Sigmoid colon (tissue), 7 donors: Measurements from ENCODE around the gene FANCD2. TPM values are rescaled to one million over a fixed set of nuclear protein-coding genes. Genes with fewer than 3 reads are reported as not detected.
A peak's percentile ranks its signal among the peaks of the same experiment; 100 is the strongest.

Source experiments
- DNase-seq: peaks from one replicate; pipeline ENCODE4 v3.0.0-alpha.2; 2019
- H3K27ac ChIP-seq, 4 donors: fragments of 200-600 bp; sonication (generic); one replicate each; pipeline ENCODE4 v1.5.1; 2016 to 2019; ENCODE audit warnings: mild to moderate bottlenecking in 1 of 4
- H3K27me3 ChIP-seq, 3 donors: fragments of 200-600 bp; sonication (generic); one replicate each; pipeline ENCODE4 v1.5.1; 2019; ENCODE audit warnings: mild to moderate bottlenecking in 1 of 3
- H3K36me3 ChIP-seq, 4 donors: fragments of 200-600 bp; sonication (generic); one replicate each; pipeline ENCODE4 v1.5.1; 2016 to 2019
- H3K4me1 ChIP-seq, 4 donors: fragments of 200-600 bp; sonication (generic); one replicate each; pipeline ENCODE4 v1.5.1; 2017 to 2019
- H3K4me3 ChIP-seq, 4 donors: fragments of 200-600 bp; sonication (generic); one replicate each; pipeline ENCODE4 v1.5.1; 2017 to 2019; ENCODE audit warnings: mild to moderate bottlenecking in 2 of 4, moderate library complexity in 1 of 4
- H3K9me3 ChIP-seq, 4 donors: fragments of 200-600 bp in 3 of 4; sonication (generic) in 3 of 4; one replicate each; pipeline versions ENCODE4 v1.5.1 to v1.6.1; 2013 to 2019
- CTCF ChIP-seq, 4 experiments: fragments of 450-650 bp in 3 of 4; fragments of 200-600 bp in 1 of 4; IDR thresholded peaks; one replicate each; pipeline ENCODE4 v1.5.1; 2016 to 2019; ENCODE audit warnings: antibody characterized with exemption in 4 of 4, mild to moderate bottlenecking in 3 of 4, moderate library complexity in 2 of 4
- EP300 ChIP-seq, 4 donors: sonication (generic); formaldehyde crosslinking; IDR thresholded peaks; one replicate each; pipeline ENCODE4 v1.6.1; 2017; ENCODE audit warnings: antibody characterized with exemption in 4 of 4
- POLR2A ChIP-seq, 2 donors: fragments of 450-650 bp; IDR thresholded peaks; one replicate each; pipeline ENCODE4 v1.6.1; 2016; ENCODE audit warnings: antibody characterized with exemption in 2 of 2, mild to moderate bottlenecking in 2 of 2, moderate library complexity in 2 of 2
- POLR2AphosphoS5 ChIP-seq, 4 donors: sonication (generic); formaldehyde crosslinking; IDR thresholded peaks; one replicate each; pipeline ENCODE4 v1.6.1; 2017; ENCODE audit warnings: antibody characterized with exemption in 4 of 4
- WGBS, 2 donors: extraction: QIAGEN DNeasy Blood & Tissue Kit; methylation state at CpG; one replicate each; pipeline ENCODE4 v1.1.7; 2013; 5-methylcytosine and 5-hydroxymethylcytosine counted together
- intact Hi-C: fragments of 100-400 bp; cut with DNase I; formaldehyde crosslinking; loops from one replicate; pipeline ENCODE4 v1.15.1; 2023
- polyA plus RNA-seq, 3 donors: library from polyadenylated mRNA; stranded (reverse); fragments of 200-250 nt; gene quantifications; one replicate each; pipeline ENCODE4 v1.2.3, GENCODE V29; 2013
- total RNA-seq, 4 donors: library from RNA; depleted of rRNA; stranded (reverse); fragments of >200 nt; gene quantifications; one replicate each; pipeline ENCODE4 v1.1.0, GENCODE V29; 2016
- donor health status: healthy with polysubstance abuse.
- donor health status: Bipolar disorder and iron deficiency.
- donor health status: healthy.

Gene FANCD2
- total and polyA plus RNA-seq, 7 donors = 0.60 to 12.6 (median 2.9) TPM

GRCh38 chr3:10136426-10137005, 110.3 kb downstream of the FANCD2 start:
- no peak overlapping the region for H3K4me3 ChIP-seq
- H3K27ac ChIP-seq = no peak overlapping the region
- no peak for DNase-seq
- H3K4me1 ChIP-seq = peaks cover 0 to 3% (median 0%) of the 10 kb centered on the region in 4 donors
- H3K36me3 ChIP-seq = no peaks in the 10 kb centered on the region
- WGBS, 2 donors = 92 to 94% methylated on average over 25 of the region's 25 CpGs
- intact Hi-C loops = no loop called here
- TF ChIP-seq POLR2A (IDR thresholded peaks at IDR 0.05) = no peak
- no peaks in the 10 kb centered on the region for H3K27me3 ChIP-seq
- no peaks in the 10 kb centered on the region for H3K9me3 ChIP-seq

GRCh38 chr3:10137178-10137577, 110.9 kb downstream of the FANCD2 start:
- Histone ChIP-seq H3K27me3 (no peaks in the 10 kb centered on the region), H3K4me3 (no peak overlapping the region), H3K4me1 (peaks cover 0 to 4% (median 0%) of the 10 kb centered on the region in 4 donors), H3K9me3 (no peaks in the 10 kb centered on the region), H3K36me3 (no peaks in the 10 kb centered on the region), H3K27ac (no peak overlapping the region)
- TF ChIP-seq EP300 (IDR thresholded peaks at IDR 0.05) = no peak
- DNase-seq = no peak
- 79 to 85% methylated on average over 4 of the region's 4 CpGs for WGBS, 2 donors
- intact Hi-C loops = no loop called here

- Histone ChIP-seq H3K4me3 (peak overlapping the region in 3 of 4 donors; percentile 53 to 77 (median 72)), H3K9me3 (no peaks in the 10 kb centered on the region), H3K27me3 (no peaks in the 10 kb centered on the region), H3K36me3 (no peaks in the 10 kb centered on the region), H3K4me1 (peaks cover 0 to 40% (median 29%) of the 10 kb centered on the region in 4 donors), H3K27ac (peak overlapping the region; percentile 92 to 95 (median 94))
- DNase-seq = no peak
- 77 to 86% methylated on average over 23 of the region's 23 CpGs for WGBS, 2 donors
- no peak for TF ChIP-seq POLR2AphosphoS5 (IDR thresholded peaks at IDR 0.05)
- no peak for TF ChIP-seq EP300 (IDR thresholded peaks at IDR 0.05)
- no peak for TF ChIP-seq POLR2A (IDR thresholded peaks at IDR 0.05)
- TF ChIP-seq CTCF (IDR thresholded peaks at IDR 0.05) = no peak
- intact Hi-C loops = loop anchor here (2.0 to 5.0 kb wide), 2 partner anchors 108 to 209 kb away; partner anchors contain the start of genes CRELD1 and TATDN2
Observed at GRCh38 chr3:10140996-10141546, 114.8 kb downstream of the FANCD2 start.

- DNase-seq = no peak
- H3K4me3 ChIP-seq = peak overlapping the region; percentile 53 to 77 (median 65)
- whole genome bisulfite sequencing, 2 donors = 72 to 78% methylated on average over 29 of the region's 29 CpGs
- H3K36me3 ChIP-seq = peaks cover 0 to 18% (median 0%) of the 10 kb centered on the region in 4 donors
- no peak for TF ChIP-seq POLR2AphosphoS5 (IDR thresholded peaks at IDR 0.05)
- no peak for TF ChIP-seq POLR2A (IDR thresholded peaks at IDR 0.05)
- no peak for TF ChIP-seq EP300 (IDR thresholded peaks at IDR 0.05)
- TF ChIP-seq CTCF (IDR thresholded peaks at IDR 0.05) = no peak
- intact Hi-C loops = loop anchor here (2.0 to 5.0 kb wide), 2 partner anchors 22 to 211 kb away; partner anchors contain the start of genes CRELD1 and IRAK2
- H3K27ac ChIP-seq = peak overlapping the region; percentile 92 to 95 (median 94)
- H3K9me3 ChIP-seq = no peaks in the 10 kb centered on the region
- H3K4me1 ChIP-seq = peaks cover 0 to 41% (median 31%) of the 10 kb centered on the region in 4 donors
- H3K27me3 ChIP-seq = no peaks in the 10 kb centered on the region
Observed at GRCh38 chr3:10142707-10143560, 116.7 kb downstream of the FANCD2 start.

GRCh38 chr3:10145685-10146084, 119.4 kb downstream of the FANCD2 start:
- Histone ChIP-seq H3K36me3 (peaks cover 12 to 42% (median 18%) of the 10 kb centered on the region in 4 donors), H3K4me3 (no peak overlapping the region), H3K27me3 (no peaks in the 10 kb centered on the region), H3K27ac (no peak overlapping the region), H3K9me3 (no peaks in the 10 kb centered on the region), H3K4me1 (peaks cover 0 to 41% (median 31%) of the 10 kb centered on the region in 4 donors)
- 69 to 86% methylated on average over 4 of the region's 4 CpGs for WGBS, 2 donors
- intact Hi-C loops = no loop called here
- no peak for DNase-seq
- TF ChIP-seq POLR2AphosphoS5 (IDR thresholded peaks at IDR 0.05) (no peak), EP300 (IDR thresholded peaks at IDR 0.05) (no peak), POLR2A (IDR thresholded peaks at IDR 0.05) (no peak), CTCF (IDR thresholded peaks at IDR 0.05) (no peak)
